KOPT-K1 (cell line): ENCODE results near the gene OXNAD1.
A peak's percentile ranks its signal among the peaks of the same experiment; 100 is the strongest.

Experiments used
- H3K27ac ChIP-seq: fragments of 200-600 bp; sonication (generic); 2 replicates; pipeline ENCODE4 v1.5.1; 2016; ENCODE audit warnings: antibody characterized with exemption, mild to moderate bottlenecking, low read depth, low read length; ENCODE audit not compliant: poor library complexity, severe bottlenecking
- H3K36me3 ChIP-seq: fragments of 200-600 bp; sonication (generic); 2 replicates; pipeline ENCODE4 v1.5.1; 2017; ENCODE audit warnings: antibody characterized with exemption, mild to moderate bottlenecking, low read length, moderate library complexity; ENCODE audit not compliant: insufficient read depth
- H3K9me3 ChIP-seq: fragments of 200-600 bp; sonication (generic); 2 replicates; pipeline ENCODE4 v1.5.1; 2017; ENCODE audit warnings: antibody characterized with exemption, low read length, mild to moderate bottlenecking; ENCODE audit not compliant: insufficient read depth, poor library complexity, severe bottlenecking

Gene OXNAD1

DNA sequence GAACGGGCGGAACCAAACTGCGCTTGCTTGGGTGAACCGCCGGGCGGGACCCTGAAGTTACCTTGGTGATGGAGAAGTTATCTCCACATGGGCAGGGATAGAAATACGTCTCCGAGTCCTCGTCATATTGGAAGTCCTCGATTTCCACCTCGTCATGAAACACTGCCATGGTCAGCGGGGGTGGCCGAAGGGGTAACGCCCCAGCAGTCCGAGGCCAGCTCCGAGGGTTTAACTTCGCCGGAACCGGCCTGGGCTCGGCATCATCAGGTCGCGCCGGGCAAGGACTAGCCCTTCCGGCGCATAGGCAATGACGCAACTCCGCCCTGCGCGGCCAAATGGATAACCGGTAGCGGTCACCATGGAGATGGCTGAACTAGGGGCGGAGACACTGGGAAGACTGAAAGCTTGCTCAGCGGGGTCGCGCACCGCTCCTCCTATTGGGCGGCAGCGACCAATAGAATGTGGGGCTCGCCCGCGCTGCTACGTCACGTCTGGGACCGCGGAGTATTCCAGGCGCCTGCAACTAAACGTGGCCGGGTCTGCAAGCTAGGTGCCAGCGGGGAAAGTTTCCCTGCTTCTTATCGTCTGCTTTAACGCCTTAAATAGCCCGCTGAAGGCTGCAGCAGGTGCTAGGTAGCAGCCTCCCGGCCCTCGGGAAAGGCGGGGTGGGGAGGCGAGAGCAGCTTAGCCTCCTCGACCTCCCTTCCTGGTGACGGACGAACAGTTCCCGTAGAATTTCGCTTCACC, at the start of gene OXNAD1, which contains the start of gene DPH3:
Gene OXNAD1 (plus strand): TSS at position 505 of the 747 bp plus-strand sequence. CDS start 5,741 bp downstream, outside the sequence.
Gene DPH3 (minus strand): TSS at position 236 of the 747 bp plus-strand sequence. CDS start 67 bp downstream, at position 169.
- Histone ChIP-seq H3K27ac (peak within 1 kb of the TSS; percentile 77), H3K9me3 (no peaks in the 10 kb centered on the region), H3K36me3 (peaks cover 23% of the 10 kb centered on the region)

GRCh38 chr3:16216373-16216935, 48.6 kb upstream of the OXNAD1 start:
- Histone ChIP-seq H3K27ac (no peak overlapping the region), H3K9me3 (no peaks in the 10 kb centered on the region), H3K36me3 (no peaks in the 10 kb centered on the region)

GRCh38 chr3:16219777-16220176, 45.2 kb upstream of the OXNAD1 start:
- Histone ChIP-seq H3K36me3 (no peaks in the 10 kb centered on the region), H3K27ac (no peak overlapping the region), H3K9me3 (no peaks in the 10 kb centered on the region)

DNA sequence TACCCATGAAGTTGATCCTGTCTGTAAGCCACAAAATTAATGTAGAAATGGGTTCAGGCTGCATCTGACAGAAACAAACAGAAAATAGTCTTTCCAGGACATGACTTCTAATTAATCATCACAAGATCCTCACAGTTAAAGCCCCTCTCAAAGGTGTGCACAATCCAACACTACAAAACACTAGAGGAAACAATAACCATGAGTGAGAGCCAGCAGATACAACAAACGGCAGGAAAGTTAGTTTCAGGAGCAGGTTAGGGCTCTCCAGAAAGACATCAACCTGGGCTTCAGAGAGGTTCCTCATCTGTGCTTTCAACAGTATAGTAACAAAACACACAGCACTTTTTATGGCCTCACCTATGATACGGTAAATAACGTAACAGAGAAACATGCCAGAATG, 43.0 kb upstream of the OXNAD1 start:
- Histone ChIP-seq H3K36me3 (no peaks in the 10 kb centered on the region), H3K27ac (no peak overlapping the region), H3K9me3 (no peaks in the 10 kb centered on the region)

- Histone ChIP-seq H3K36me3 (no peaks in the 10 kb centered on the region), H3K27ac (no peak overlapping the region), H3K9me3 (no peaks in the 10 kb centered on the region)
Observed at GRCh38 chr3:16222547-16222946, 42.5 kb upstream of the OXNAD1 start.

DNA sequence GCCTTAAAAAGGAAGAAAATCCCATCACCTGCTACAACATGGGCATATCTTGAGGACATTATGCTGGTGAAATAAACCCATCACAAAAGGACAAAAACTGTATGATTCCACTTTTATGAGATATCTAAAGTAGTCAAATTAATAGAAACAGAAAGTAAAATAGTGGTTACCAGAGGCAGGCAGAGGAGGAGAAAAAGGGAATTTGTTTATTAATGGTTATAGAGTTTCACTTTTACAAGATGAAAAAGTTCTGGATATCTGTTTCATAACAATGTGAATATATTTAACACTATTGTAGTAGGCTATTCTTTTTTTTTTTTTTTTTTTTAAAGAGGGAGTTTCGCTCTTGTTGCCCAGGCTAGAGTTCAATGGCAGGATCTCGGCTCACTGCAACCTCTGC, 40.7 kb upstream of the OXNAD1 start:
- no peaks in the 10 kb centered on the region for H3K36me3 ChIP-seq
- H3K9me3 ChIP-seq: no peaks in the 10 kb centered on the region
- no peak overlapping the region for H3K27ac ChIP-seq

GRCh38 chr3:16227566-16227965, 37.4 kb upstream of the OXNAD1 start:
- no peak overlapping the region for H3K27ac ChIP-seq
- no peaks in the 10 kb centered on the region for H3K36me3 ChIP-seq

DNA sequence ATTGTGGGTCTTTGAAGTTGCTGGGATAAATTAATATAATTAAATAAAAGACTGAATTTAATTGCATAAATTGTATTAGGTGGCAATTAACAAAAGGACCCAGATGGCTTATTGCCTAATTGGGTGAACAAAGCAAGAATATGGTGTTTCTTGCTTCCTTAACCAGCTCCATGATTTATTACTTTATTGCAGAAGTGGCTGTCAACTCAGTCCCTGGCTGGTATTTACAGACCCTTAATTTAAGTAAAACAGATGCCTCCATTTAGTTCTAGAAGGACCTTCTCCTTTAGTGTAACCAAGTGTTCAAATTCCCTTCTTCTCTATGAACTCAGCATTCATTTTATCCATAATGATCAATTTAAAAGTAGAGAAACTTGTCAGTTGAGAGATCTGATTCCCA, 35.3 kb upstream of the OXNAD1 start:
- Histone ChIP-seq H3K36me3 (no peaks in the 10 kb centered on the region), H3K27ac (no peak overlapping the region), H3K9me3 (no peaks in the 10 kb centered on the region)

More at GRCh38 chr3:16227566-16227965, 37.4 kb upstream of the OXNAD1 start:
- H3K9me3 ChIP-seq: no peaks in the 10 kb centered on the region

- no peaks in the 10 kb centered on the region for H3K36me3 ChIP-seq
- no peaks in the 10 kb centered on the region for H3K9me3 ChIP-seq
- no peak overlapping the region for H3K27ac ChIP-seq
Observed at GRCh38 chr3:16231983-16232382, 33.0 kb upstream of the OXNAD1 start.

DNA sequence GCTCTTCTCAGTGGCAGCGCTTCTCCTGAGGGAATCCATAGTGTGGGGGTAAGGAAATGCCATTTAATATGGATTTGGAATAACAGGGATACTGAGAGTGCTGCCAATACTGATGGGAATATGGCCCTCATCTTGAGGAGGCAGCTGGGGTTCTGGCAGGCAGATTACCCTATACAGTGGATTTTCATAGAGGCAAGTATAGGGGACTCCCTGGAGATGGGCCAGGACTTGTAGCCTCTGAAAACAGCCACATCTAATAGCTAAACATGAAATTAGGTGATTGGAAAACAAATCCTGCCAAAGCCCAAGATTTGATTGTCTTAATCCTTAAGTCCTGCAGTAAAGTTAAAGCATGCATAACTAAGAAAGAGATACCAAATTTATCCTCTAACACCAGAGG, 31.2 kb upstream of the OXNAD1 start:
- Histone ChIP-seq H3K9me3 (no peaks in the 10 kb centered on the region), H3K27ac (no peak overlapping the region), H3K36me3 (no peaks in the 10 kb centered on the region)

- Histone ChIP-seq H3K36me3 (no peaks in the 10 kb centered on the region), H3K27ac (no peak overlapping the region), H3K9me3 (no peaks in the 10 kb centered on the region)
Observed at GRCh38 chr3:16234281-16234680, 30.7 kb upstream of the OXNAD1 start.

DNA sequence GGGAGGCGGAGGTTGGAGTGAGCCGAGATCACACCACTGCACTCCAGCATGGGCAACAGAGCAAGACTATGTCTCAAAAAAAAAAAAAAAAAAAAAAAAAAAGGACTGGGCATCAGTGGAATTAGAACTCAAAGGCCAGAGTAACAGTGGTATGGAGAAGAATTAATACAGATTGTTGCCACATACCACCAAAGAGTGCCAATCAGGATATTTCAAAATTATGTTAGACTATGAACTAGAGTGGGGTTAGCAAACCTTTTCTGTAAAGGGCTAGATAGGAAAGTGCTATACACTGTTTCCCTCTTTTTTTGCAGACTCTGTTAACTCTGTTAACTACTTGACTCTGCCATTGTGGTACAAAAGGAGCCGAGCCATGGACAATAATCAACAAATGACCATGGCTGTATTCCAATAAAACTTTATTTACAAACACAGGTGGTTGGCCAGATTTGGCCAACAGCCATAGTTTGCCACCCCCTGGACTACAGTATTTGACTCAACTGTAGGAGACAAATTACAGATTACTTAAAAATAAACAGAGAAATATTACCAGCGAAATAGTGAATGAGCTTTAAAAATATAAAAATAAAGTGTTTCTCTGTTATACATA, 28.9 kb upstream of the OXNAD1 start:
- Histone ChIP-seq H3K36me3 (no peaks in the 10 kb centered on the region), H3K9me3 (no peaks in the 10 kb centered on the region)

DNA sequence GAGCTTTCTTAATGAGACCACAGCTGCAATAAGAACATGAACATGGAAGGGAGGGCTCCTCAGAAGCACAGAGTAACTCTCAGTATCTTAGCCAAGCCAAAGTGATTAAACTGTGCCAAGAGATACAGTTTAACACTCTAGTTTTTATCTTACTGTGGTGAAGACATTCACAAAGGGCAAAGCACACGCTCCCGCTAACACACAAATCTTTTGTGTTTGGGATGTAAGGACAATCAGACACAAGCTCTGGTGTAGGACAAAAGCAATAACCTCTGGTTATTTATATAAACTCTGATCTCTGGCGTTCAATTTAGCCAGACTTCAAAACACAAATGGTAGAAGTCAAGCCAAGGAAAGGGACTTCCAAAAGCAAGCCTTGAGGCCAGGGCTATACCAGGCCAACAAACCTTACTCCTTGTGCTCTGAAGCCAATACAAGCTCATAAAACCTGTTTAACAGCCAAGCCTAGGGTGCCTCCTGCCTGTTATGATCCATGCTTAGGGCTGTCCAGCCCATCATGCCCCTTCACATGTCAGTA, 28.1 kb upstream of the OXNAD1 start:
- Histone ChIP-seq H3K27ac (no peak overlapping the region), H3K9me3 (no peaks in the 10 kb centered on the region), H3K36me3 (no peaks in the 10 kb centered on the region)

More for the DNA sequence above, 28.9 kb upstream of the OXNAD1 start:
- no peak overlapping the region for H3K27ac ChIP-seq

DNA sequence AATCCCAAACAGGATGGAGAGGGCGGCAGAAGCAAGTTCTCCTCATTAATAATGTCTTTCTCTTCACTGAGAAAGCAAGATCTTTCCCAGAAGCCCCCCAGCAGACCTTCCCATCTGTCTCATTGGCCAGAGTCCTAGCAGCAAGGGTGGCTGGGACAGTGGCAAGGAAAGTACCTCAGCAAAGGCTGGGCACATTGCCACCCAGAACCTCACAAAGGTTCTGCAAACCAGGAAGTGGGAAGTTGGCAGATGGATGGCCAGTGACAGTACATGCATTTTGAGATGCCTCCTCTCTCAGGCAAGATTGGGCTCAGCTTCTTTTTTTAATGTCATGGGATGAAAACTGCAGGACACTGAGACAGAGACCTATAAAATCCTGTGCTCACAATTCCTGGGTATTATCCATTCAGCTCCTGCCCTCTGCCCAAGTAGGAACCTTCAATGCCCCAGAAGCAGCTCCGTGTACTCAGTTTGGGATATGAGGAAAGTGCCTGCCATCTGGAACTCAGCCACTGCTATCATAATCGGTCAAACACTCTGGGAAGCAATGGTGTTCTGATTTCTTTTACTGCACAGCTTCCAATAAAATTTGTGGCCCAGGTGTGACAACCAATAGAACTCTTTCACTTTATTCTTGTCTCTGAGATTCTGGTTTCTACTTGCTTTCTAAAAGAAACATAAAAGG, 25.8 kb upstream of the OXNAD1 start:
- Histone ChIP-seq H3K36me3 (no peaks in the 10 kb centered on the region), H3K27ac (no peak overlapping the region), H3K9me3 (no peaks in the 10 kb centered on the region)

- H3K36me3 ChIP-seq: no peaks in the 10 kb centered on the region
- no peak overlapping the region for H3K27ac ChIP-seq
- no peaks in the 10 kb centered on the region for H3K9me3 ChIP-seq
Observed at GRCh38 chr3:16239780-16240179, 25.2 kb upstream of the OXNAD1 start.
